K562 (cell line): Measurements from ENCODE around the gene ARSA. TPM values are rescaled to one million over a fixed set of nuclear protein-coding genes. Genes with fewer than 3 reads are reported as not detected.

ENCODE experiments used
- ATAC-seq: fragments of 200-7000 bp; cut with Tn5 transposase; 3 replicates; pipeline ENCODE4 v1.9.1; 2020; ENCODE audit warnings: moderate library complexity
- BruUV-seq: library from RNA; stranded (reverse); fragments of 400-500 nt; replicated peaks from 2 replicates; lab custom pipeline; 2021; lab: Mats Ljungman, UMichigan
- CTCF ChIA-PET: fragments of 300-600 bp; formaldehyde crosslinking; extraction: SDS; loops from one replicate; lab custom pipeline; 2021; ENCODE audit warnings: low intra/inter-chr PET ratio; lab: Yijun Ruan, JAX
- POLR2A ChIA-PET: fragments of 300-600, 350-650 bp; sonication (Branson Sonifier 250); formaldehyde crosslinking; extraction: SDS; loops from one replicate; lab custom pipeline; 2021; ENCODE audit warnings: antibody characterized with exemption, inconsistent platforms; lab: Yijun Ruan, JAX
- DNase-seq, 4 experiments: peaks; one replicate each; pipeline versions ENCODE4 v3.0.0 to v3.0.0-alpha.2; 2011 to 2018; ENCODE audit warnings: low spot score in 3 of 4, mixed read lengths in 3 of 4; ENCODE audit errors: extremely low read depth in 1 of 4
- FAIRE-seq: peaks from 2 replicates; lab custom pipeline; 2011; peaks lifted over from hg19 to GRCh38; lab: Jason Lieb, UNC
- H2AFZ ChIP-seq: 2 replicates; pipeline ENCODE4 v1.6.0; 2011; ENCODE audit warnings: low read depth, low read length, control low read depth, inconsistent platforms
- H3K27ac ChIP-seq: fragments of 200-600 bp; 3 replicates; pipeline ENCODE4 v1.8.0; 2011; ENCODE audit warnings: low read depth, mild to moderate bottlenecking, control low read depth, inconsistent platforms, low read length, moderate library complexity, mixed read lengths; ENCODE audit errors: extremely low read depth
- H3K27me3 ChIP-seq, 2 experiments: fragments of 300-600 bp in 1 of 2; 2 replicates in 1 of 2; 3 replicates in 1 of 2; pipeline versions ENCODE4 v1.6.0 to v1.8.0; 2011; ENCODE audit warnings: inconsistent platforms in 2 of 2, low read length in 2 of 2, mild to moderate bottlenecking in 1 of 2, mixed read lengths in 1 of 2, moderate library complexity in 1 of 2; ENCODE audit not compliant: control insufficient read depth in 2 of 2, insufficient read depth in 2 of 2
- H3K36me3 ChIP-seq: fragments of 300-600 bp; 3 replicates; pipeline ENCODE4 v1.8.0; 2011; ENCODE audit warnings: mild to moderate bottlenecking, low read length, inconsistent platforms; ENCODE audit not compliant: control insufficient read depth, insufficient read depth
- H3K4me1 ChIP-seq, 2 experiments: fragments of 200-600 bp in 1 of 2; replicated peaks in 1 of 2; 2 replicates in 1 of 2; 3 replicates in 1 of 2; pipeline versions ENCODE4 v1.5.1 to v1.8.0; 2011; ENCODE audit warnings: inconsistent platforms in 2 of 2, low read length in 2 of 2, mild to moderate bottlenecking in 1 of 2, mixed read lengths in 1 of 2, moderate library complexity in 1 of 2; ENCODE audit not compliant: control insufficient read depth in 2 of 2, insufficient read depth in 2 of 2
- H3K4me2 ChIP-seq: 2 replicates; pipeline ENCODE4 v1.6.1; 2011; ENCODE audit warnings: low read length, control low read depth, inconsistent platforms, mixed read lengths; ENCODE audit not compliant: insufficient read depth
- H3K4me3 ChIP-seq: fragments of 200-600 bp; sonication (generic), shearing (Covaris generic); 2 replicates; pipeline ENCODE4 v1.5.1; 2016; ENCODE audit warnings: control low read depth, inconsistent platforms
- H3K79me2 ChIP-seq: fragments of 200-600 bp; 3 replicates; pipeline ENCODE4 v1.8.0; 2011; ENCODE audit warnings: low read length, inconsistent platforms; ENCODE audit not compliant: control insufficient read depth, insufficient read depth
- H3K9ac ChIP-seq, 2 experiments: 2 replicates each; pipeline versions ENCODE4 v1.6.0 to v1.6.1; 2011; ENCODE audit warnings: low read depth in 2 of 2, low read length in 2 of 2, control low read depth in 1 of 2, inconsistent platforms in 1 of 2, mild to moderate bottlenecking in 1 of 2, mixed read lengths in 1 of 2; ENCODE audit not compliant: insufficient read depth in 1 of 2
- H3K9me1 ChIP-seq: one replicate; pipeline ENCODE4 v1.6.0; 2011; ENCODE audit warnings: inconsistent platforms, mild to moderate bottlenecking, low read length, moderate library complexity; ENCODE audit not compliant: control insufficient read depth, insufficient read depth
- H3K9me3 ChIP-seq: replicated peaks from 2 replicates; pipeline ENCODE4 v1.5.1; 2011; ENCODE audit warnings: low read depth, low read length, inconsistent platforms; ENCODE audit not compliant: control insufficient read depth, insufficient read depth
- H4K20me1 ChIP-seq: replicated peaks from 2 replicates; pipeline ENCODE4 v1.6.1; 2011; ENCODE audit warnings: low read length, inconsistent platforms, mixed read lengths; ENCODE audit not compliant: control insufficient read depth, insufficient read depth
- PHB2 ChIP-seq: fragments of 450-650 bp; IDR thresholded peaks from 2 replicates; pipeline ENCODE4 v1.6.1; 2017; ENCODE audit warnings: low read depth
- RBM25 ChIP-seq: fragments of 200-400 bp; formaldehyde crosslinking; IDR thresholded peaks from 2 replicates; pipeline ENCODE4 v1.6.1; 2018; ENCODE audit warnings: low read length, low read depth, moderate library complexity; ENCODE audit not compliant: severe bottlenecking
- ZNF551 ChIP-seq: fragments of 250-450 bp; sonication (Bioruptor Pico); IDR thresholded peaks from 2 replicates; pipeline ENCODE4 v1.5.0; 2021; ENCODE audit warnings: mild to moderate bottlenecking, moderate library complexity
- ZNF644 ChIP-seq: fragments of 200-800 bp; sonication (Bioruptor generic); IDR thresholded peaks from 2 replicates; pipeline ENCODE4 v1.6.1; 2016; ENCODE audit warnings: low read depth, missing genetic modification characterization, missing compliant biosample characterization
- ZNF780A ChIP-seq: fragments of 250-450 bp; sonication (Bioruptor Pico); IDR thresholded peaks from 2 replicates; pipeline ENCODE4 v1.5.0; 2021; ENCODE audit warnings: mild to moderate bottlenecking
- ZZZ3 ChIP-seq: fragments of 450-650 bp; IDR thresholded peaks from 2 replicates; pipeline ENCODE4 v1.6.1; 2016; ENCODE audit warnings: antibody characterized with exemption, mild to moderate bottlenecking, moderate library complexity
- WGBS: fragments of 100-300 bp; shearing (Covaris generic); methylation state at CpG from one replicate; pipeline ENCODE4 v1.1.6; 2016; ENCODE audit warnings: low coverage, mixed read lengths; ENCODE audit not compliant: insufficient coverage; ENCODE audit errors: missing lambda C conversion rate; 5-methylcytosine and 5-hydroxymethylcytosine counted together
- in situ Hi-C: fragments of 300-500 bp; cut with MboI; formaldehyde crosslinking; loops from 4 replicates; pipeline ENCODE4 v1.15.0; 2018; ENCODE audit warnings: inconsistent platforms, mixed read lengths
- intact Hi-C: fragments of 100-400 bp; cut with micrococcal nuclease; formaldehyde crosslinking; loops from 2 replicates; pipeline ENCODE4 v1.14.2; 2022
- polyA plus RNA-seq, 8 experiments: library from polyadenylated mRNA; depleted of rRNA in 4 of 8; stranded (reverse) in 5 of 8; unstranded in 3 of 8; fragments of >200 nt; fragmentation: Nextera tagmentation in 2 of 8; fragmentation: Illumina TruSeq in 1 of 8; extraction: Ambion mirVana in 2 of 8; extraction: Trizol in 1 of 8; gene quantifications; 2 replicates each; pipeline versions ENCODE4 v1.2.1 to v1.2.3, GENCODE V29; 2011 to 2014; ENCODE audit warnings: inconsistent platforms in 1 of 8, missing spikeins in 1 of 8
- total RNA-seq, 7 experiments: library from RNA; depleted of rRNA in 6 of 7; stranded (reverse); fragments of >200 nt in 6 of 7; fragmentation: Illumina TruSeq in 2 of 7; extraction: Trizol in 2 of 7; gene quantifications; 2 replicates each; pipeline versions ENCODE4 v1.2.1 to v1.2.3, GENCODE V29; 2011 to 2021; ENCODE audit warnings: low replicate concordance in 1 of 7

The ARSA gene
- total and polyA plus RNA-seq, 9 of the 15 experiments (the other 6 are each of a cell fraction or from before 2014, with no cell fraction given): 0.32 to 10.9 (median 1.8) TPM; not detected in 1

DNA sequence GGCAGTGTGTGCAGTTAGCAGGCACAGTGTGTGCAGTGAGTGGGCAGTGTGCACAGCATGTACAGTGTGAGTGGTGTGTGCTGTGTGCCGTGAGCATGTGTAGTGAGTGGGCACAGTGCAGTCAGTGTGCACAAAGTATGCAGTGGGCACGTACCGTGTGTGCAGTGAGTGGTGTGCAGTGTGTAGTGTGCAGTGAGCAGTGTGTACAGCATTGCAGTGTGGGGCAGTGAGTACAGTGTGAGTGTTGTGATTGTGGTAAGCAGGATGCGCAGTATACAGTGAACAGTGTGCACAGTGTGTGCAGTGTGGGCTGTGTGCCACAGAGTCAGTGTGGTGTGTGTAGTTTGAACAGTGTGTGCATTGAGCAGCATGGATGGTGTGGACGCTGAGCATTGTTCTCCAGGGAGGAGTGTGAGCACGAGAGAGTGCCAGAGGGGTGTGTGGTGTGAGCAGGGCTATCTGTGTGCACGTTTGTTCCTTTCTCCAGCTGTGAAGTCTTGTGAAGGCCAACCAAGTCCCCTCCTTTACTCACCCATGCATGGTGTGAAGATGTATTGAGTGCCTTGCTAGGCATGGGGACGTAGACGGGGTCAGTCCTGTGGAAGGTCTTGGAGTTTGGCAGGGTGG lies 47.7 kb upstream of the ARSA start:
- BruUV-seq: no TSS peak
- no peak overlapping the region for H3K4me3 ChIP-seq
- no peak overlapping the region for H3K4me2 ChIP-seq
- FAIRE-seq: no peak
- in situ Hi-C loops: no loop called here
- DNase-seq: peak in 2 of 4 experiments; percentile 1
- H3K4me1 ChIP-seq: peaks cover 0 to 21% of the 10 kb centered on the region in 2 experiments; a peak in 1 of 5 replicates
- H4K20me1 ChIP-seq: no peaks in the 10 kb centered on the region
- CTCF ChIA-PET: no interaction called here
- intact Hi-C loops: no loop called here
- no peaks in the 10 kb centered on the region for H3K79me2 ChIP-seq
- H2AFZ ChIP-seq: no peak overlapping the region
- TF ChIP-seq ZNF644 (tag) (no peak), ZNF551 (CRISPR knock-in tag) (no peak), ZZZ3 (no peak), PHB2 (no peak), RBM25 (no peak), ZNF780A (CRISPR knock-in tag) (no peak)
- TF ChIP-seq, all 486 proteins: peak for 0
- ATAC-seq: no peak
- 27% methylated on average over 8 of the region's 9 CpGs for WGBS
- H3K27ac ChIP-seq: no peak overlapping the region
- POLR2A ChIA-PET: no interaction called here
- no peaks in the 10 kb centered on the region for H3K9me3 ChIP-seq
- peaks cover 4 to 26% of the 10 kb centered on the region in 2 experiments; a peak in 4 of 5 replicates for H3K27me3 ChIP-seq
- no peak overlapping the region for H3K9ac ChIP-seq
- no peaks in the 10 kb centered on the region for H3K36me3 ChIP-seq
- no peaks in the 10 kb centered on the region for H3K9me1 ChIP-seq
